PC-9 (cell line): ENCODE results near the gene CCNF. TPM values are rescaled to one million over a fixed set of nuclear protein-coding genes. Genes with fewer than 3 reads are reported as not detected.

Experiments used
- BruUV-seq: library from RNA; stranded (reverse); fragments of 400-500 nt; replicated peaks from 2 replicates; lab custom pipeline; 2021; lab: Mats Ljungman, UMichigan
- CTCF ChIA-PET: fragments of 300-600 bp; sonication (Branson Sonifier 250); formaldehyde crosslinking; loops from one replicate; lab custom pipeline; 2022; ENCODE audit warnings: antibody characterized with exemption; lab: Charles Lee
- POLR2A ChIA-PET: fragments of 300-600 bp; sonication (Branson Sonifier 250); formaldehyde crosslinking; loops from one replicate; lab custom pipeline; 2022; ENCODE audit warnings: antibody characterized with exemption; ENCODE audit not compliant: unreplicated experiment; lab: Charles Lee
- DNase-seq, 2 experiments: peaks; one replicate each; pipeline versions ENCODE4 v3.0.0 to v3.0.0-alpha.2; 2015 to 2022; ENCODE audit warnings: mixed read lengths in 1 of 2
- H2AFZ ChIP-seq: fragments of 200-600 bp; sonication (generic); 2 replicates; pipeline ENCODE4 v1.8.1; 2017; ENCODE audit warnings: antibody characterized with exemption
- H3F3A ChIP-seq: fragments of 200-600 bp; sonication (generic); 2 replicates; pipeline ENCODE4 v1.8.1; 2017; ENCODE audit warnings: antibody characterized with exemption, mild to moderate bottlenecking, low read depth; ENCODE audit not compliant: insufficient read depth
- H3K27ac ChIP-seq: fragments of 200-600 bp; sonication (generic); 2 replicates; pipeline ENCODE4 v1.6.1; 2016; ENCODE audit warnings: mixed run types
- H3K27me3 ChIP-seq: fragments of 200-600 bp; sonication (generic); 2 replicates; pipeline ENCODE4 v1.6.1; 2016; ENCODE audit warnings: low read depth, mixed run types; ENCODE audit not compliant: insufficient read depth
- H3K36me3 ChIP-seq: fragments of 200-600 bp; sonication (generic); 2 replicates; pipeline ENCODE4 v1.6.1; 2016; ENCODE audit warnings: low read depth, mixed run types
- H3K4me1 ChIP-seq: fragments of 200-600 bp; sonication (generic); replicated peaks from 2 replicates; pipeline ENCODE4 v1.6.1; 2016; ENCODE audit warnings: mixed run types; ENCODE audit not compliant: insufficient read depth
- H3K4me2 ChIP-seq: fragments of 200-600 bp; sonication (generic); 2 replicates; pipeline ENCODE4 v1.6.1; 2017; ENCODE audit warnings: mixed run types
- H3K4me3 ChIP-seq: fragments of 200-600 bp; sonication (generic); 2 replicates; pipeline ENCODE4 v1.6.1; 2016; ENCODE audit warnings: mixed run types
- H3K79me2 ChIP-seq: fragments of 200-600 bp; sonication (generic); 2 replicates; pipeline ENCODE4 v1.6.1; 2017; ENCODE audit warnings: low read depth, mixed run types
- H3K9me2 ChIP-seq: fragments of 200-600 bp; sonication (generic); 2 replicates; pipeline ENCODE4 v1.8.1; 2017; ENCODE audit warnings: mild to moderate bottlenecking; ENCODE audit not compliant: insufficient read depth
- H3K9me3 ChIP-seq: fragments of 200-600 bp; sonication (generic); 2 replicates; pipeline ENCODE4 v1.8.1; 2016; ENCODE audit warnings: low read depth; ENCODE audit not compliant: insufficient read depth
- H4K20me1 ChIP-seq: fragments of 200-600 bp; sonication (generic); 2 replicates; pipeline ENCODE4 v1.8.1; 2017; ENCODE audit not compliant: insufficient read depth
- CTCF ChIP-seq: fragments of 200-600 bp; sonication (generic); conservative IDR thresholded peaks from 2 replicates; pipeline ENCODE4 v1.6.1; 2017; ENCODE audit warnings: mixed run types, antibody characterized with exemption, mild to moderate bottlenecking, moderate library complexity
- EZH2 ChIP-seq: fragments of 200-600 bp; sonication (generic); IDR thresholded peaks from 2 replicates; pipeline ENCODE4 v1.8.0; 2017; ENCODE audit warnings: antibody characterized with exemption, low read depth
- intact Hi-C: fragments of 100-400 bp; cut with micrococcal nuclease; formaldehyde crosslinking; loops from one replicate; pipeline ENCODE4 v1.10.0; 2022; ENCODE audit not compliant: unreplicated experiment
- total RNA-seq: library from RNA; stranded (reverse); gene quantifications from 2 replicates; pipeline ENCODE4 v1.2.3, GENCODE V29; 2021

CCNF gene
- total RNA-seq, 1 experiment from 2014 or later, result 69.0 TPM

GRCh38 chr16:2501946-2502895 is 73.0 kb downstream of the CCNF start:
- Histone ChIP-seq H2AFZ (no peak overlapping the region), H3K27ac (no peak overlapping the region), H3K4me1 (0 out of 2 replicates have a peak, but pooled peaks cover 5% of the 10 kb centered on the region), H3K9me2 (no peaks in the 10 kb centered on the region), H3K9me3 (no peaks in the 10 kb centered on the region), H3K4me2 (no peak overlapping the region), H3K36me3 (no peaks in the 10 kb centered on the region), H3K27me3 (no peaks in the 10 kb centered on the region), H3K79me2 (no peaks in the 10 kb centered on the region), H3F3A (peaks cover 24% of the 10 kb centered on the region), H4K20me1 (peaks cover 9% of the 10 kb centered on the region; the same call in 1 of the 2 replicates), H3K4me3 (no peak overlapping the region)
- TF ChIP-seq EZH2 (no peak), CTCF (no peak)
- intact Hi-C loops, result loop anchor here (5.0 kb wide), 3 partner anchors 75 to 305 kb away; partner anchors contain the start of genes CASKIN1, CCNF and ECI1
- DNase-seq, result no peak
- POLR2A ChIA-PET, result no interaction called here
- no TSS peak for BruUV-seq
- CTCF ChIA-PET, result interaction anchor here (0.5 kb wide), 1 partner anchor 49 kb away, joined by 6 read pairs; no protein-coding TSS in a partner anchor

GRCh38 chr16:2505695-2506094 is 76.4 kb downstream of the CCNF start:
- ChIA-PET POLR2A (interaction anchor here (0.6 kb wide), 1 partner anchor 195 kb away, joined by 3 read pairs; no protein-coding TSS in a partner anchor), CTCF (no interaction called here)
- no peaks in the 10 kb centered on the region for H3K9me2 ChIP-seq
- no peak overlapping the region for H2AFZ ChIP-seq
- H3F3A ChIP-seq, result peaks cover 24% of the 10 kb centered on the region
- no TSS peak for BruUV-seq
- H3K27ac ChIP-seq, result no peak overlapping the region
- H3K36me3 ChIP-seq, result no peaks in the 10 kb centered on the region
- intact Hi-C loops, result no loop called here
- no peak for DNase-seq
- H3K4me2 ChIP-seq, result no peak overlapping the region
- TF ChIP-seq CTCF (no peak), EZH2 (no peak)
- no peaks in the 10 kb centered on the region for H3K27me3 ChIP-seq
- H3K4me3 ChIP-seq, result no peak overlapping the region
- no peaks in the 10 kb centered on the region for H3K9me3 ChIP-seq
- H4K20me1 ChIP-seq, result no peaks in the 10 kb centered on the region
- H3K79me2 ChIP-seq, result no peaks in the 10 kb centered on the region
- H3K4me1 ChIP-seq, result 0 out of 2 replicates have a peak, but pooled peaks cover 5% of the 10 kb centered on the region

GRCh38 chr16:2507052-2507659 is 77.9 kb downstream of the CCNF start:
- Histone ChIP-seq H3K9me2 (no peaks in the 10 kb centered on the region), H3K9me3 (no peaks in the 10 kb centered on the region), H3F3A (peaks cover 24% of the 10 kb centered on the region), H3K27me3 (no peaks in the 10 kb centered on the region), H2AFZ (no peak overlapping the region), H3K4me1 (0 out of 2 replicates have a peak, but pooled peaks cover 5% of the 10 kb centered on the region), H3K36me3 (no peaks in the 10 kb centered on the region), H3K79me2 (no peaks in the 10 kb centered on the region), H4K20me1 (no peaks in the 10 kb centered on the region), H3K4me3 (no peak overlapping the region), H3K4me2 (no peak overlapping the region), H3K27ac (no peak overlapping the region)
- no peak for TF ChIP-seq EZH2
- no peak for TF ChIP-seq CTCF
- no peak for DNase-seq
- ChIA-PET CTCF (no interaction called here), POLR2A (no interaction called here)
- intact Hi-C loops, result no loop called here
- BruUV-seq, result no TSS peak
